Islet of Langerhans (tissue), 1 donor: ENCODE measurements around the gene GAGE10.
"Not testable (repeated sequence)": the region's sequence is repeated elsewhere in the genome, so short reads cannot be mapped to it uniquely, and the experiment has no call there.

Experiments
- FAIRE-seq: peaks from one replicate; lab custom pipeline; 2011; peaks lifted over from hg19 to GRCh38; lab: Jason Lieb, UNC

Gene GAGE10

DNA sequence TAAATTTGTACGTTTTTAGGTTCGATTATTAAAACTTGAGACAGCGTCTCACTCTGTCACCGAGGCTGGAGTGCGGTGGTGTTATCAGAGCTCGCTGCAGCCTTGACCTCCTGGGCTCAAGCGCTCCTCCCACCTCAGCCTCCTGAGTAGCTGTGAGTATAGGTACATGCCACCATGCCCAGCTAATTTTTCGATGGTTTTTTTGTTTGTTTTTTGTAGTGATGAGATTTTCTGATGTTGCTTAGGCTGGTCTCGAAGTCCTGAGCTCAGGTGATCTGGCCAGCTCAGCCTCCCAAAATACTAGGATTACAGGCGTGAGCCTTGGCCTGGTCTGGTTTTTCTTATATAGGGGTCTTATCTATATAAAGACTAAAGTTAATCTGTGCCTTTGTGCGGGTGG lies 27.0 kb downstream of the GAGE10 start:
- not testable (repeated sequence) for FAIRE-seq

- FAIRE-seq: not testable (repeated sequence)
Measured at GRCh38 chrX:49331282-49331681, 27.8 kb downstream of the GAGE10 start, which contains the start of gene GAGE13. TSS of gene GAGE13 (plus strand) at chrX:49331582. CDS start at chrX:49332738, 1,156 bp downstream.

DNA sequence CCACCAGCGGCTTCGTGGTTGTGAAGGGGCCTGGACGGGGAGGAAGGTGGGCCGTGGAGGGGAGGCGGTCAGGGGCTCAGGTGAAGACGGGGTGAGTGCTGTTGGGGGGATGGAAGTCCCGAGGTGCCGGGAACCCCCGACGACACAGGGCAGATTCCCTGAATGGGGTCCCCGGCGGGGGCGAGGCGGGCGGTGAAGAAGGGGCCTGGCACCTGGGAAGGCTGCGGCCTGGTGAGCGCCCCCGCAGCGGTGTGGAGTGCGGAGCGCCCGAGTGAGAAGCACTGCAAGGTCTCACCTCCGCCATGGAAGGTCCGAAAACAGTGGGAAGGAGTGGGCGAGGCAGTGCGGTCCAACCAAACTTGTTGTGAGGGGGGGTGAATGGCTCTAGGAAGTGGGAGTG lies 28.4 kb downstream of the GAGE10 start:
- not testable (repeated sequence) for FAIRE-seq

- FAIRE-seq: not testable (repeated sequence)
Measured at GRCh38 chrX:49341449-49341848, 38.0 kb downstream of the GAGE10 start.

- FAIRE-seq: not testable (repeated sequence)
Measured at GRCh38 chrX:49344496-49345175, 41.2 kb downstream of the GAGE10 start.

- FAIRE-seq: not testable (repeated sequence)
Measured at GRCh38 chrX:49345402-49345801, 42.0 kb downstream of the GAGE10 start.

- FAIRE-seq: not testable (repeated sequence)
Measured at GRCh38 chrX:49346150-49346549, 42.7 kb downstream of the GAGE10 start.
